K562 (cell line): ENCODE measurements around the gene ZNF549. TPM values are rescaled to one million over a fixed set of nuclear protein-coding genes. Genes with fewer than 3 reads are reported as not detected.
"Not testable (repeated sequence)": the region's sequence is repeated elsewhere in the genome, so short reads cannot be mapped to it uniquely, and the experiment has no call there.

ENCODE experiments used
- ELF4 ChIP-seq: fragments of 450-650 bp; formaldehyde crosslinking; IDR thresholded peaks from 2 replicates; pipeline ENCODE4 v1.4.0; 2022; ENCODE audit warnings: missing genetic modification characterization
- FOS ChIP-seq: IDR thresholded peaks from 3 replicates; pipeline ENCODE4 v1.6.1; 2011; ENCODE audit not compliant: insufficient read length; ENCODE audit errors: extremely low read depth
- GMEB1 ChIP-seq: fragments of 250-450 bp; sonication (Bioruptor Pico); IDR thresholded peaks from 2 replicates; pipeline ENCODE4 v1.4.0; 2020; ENCODE audit warnings: mild to moderate bottlenecking
- HCFC1 ChIP-seq: IDR thresholded peaks from 2 replicates; pipeline ENCODE4 v1.6.1; 2012; ENCODE audit warnings: low read depth, low read length, improper control_type of control experiment
- HDAC2 ChIP-seq: fragments of 450-650 bp; IDR thresholded peaks from 2 replicates; pipeline ENCODE4 v1.6.1; 2016; ENCODE audit warnings: mild to moderate bottlenecking
- NR2C2 ChIP-seq, 2 experiments: fragments of 200-800 bp in 1 of 2; sonication (Bioruptor generic) in 1 of 2; sonication (generic) in 1 of 2; formaldehyde crosslinking in 1 of 2; IDR thresholded peaks; 2 replicates each; pipeline versions ENCODE4 v1.6.1 to v1.8.0; 2016 to 2022; ENCODE audit warnings: mild to moderate bottlenecking in 1 of 2, missing compliant biosample characterization in 1 of 2, missing genetic modification characterization in 1 of 2, missing genetic modification reagents in 1 of 2
- RBM25 ChIP-seq: fragments of 200-400 bp; formaldehyde crosslinking; IDR thresholded peaks from 2 replicates; pipeline ENCODE4 v1.6.1; 2018; ENCODE audit warnings: low read length, low read depth, moderate library complexity; ENCODE audit not compliant: severe bottlenecking
- SIX5 ChIP-seq, 2 experiments: IDR thresholded peaks; 2 replicates each; pipeline ENCODE4 v1.6.1; 2011; ENCODE audit warnings: low read length in 2 of 2, borderline replicate concordance in 1 of 2, low read depth in 1 of 2, mild to moderate bottlenecking in 1 of 2, moderate library complexity in 1 of 2; ENCODE audit not compliant: insufficient read depth in 1 of 2
- SP2 ChIP-seq: IDR thresholded peaks from 2 replicates; pipeline ENCODE4 v1.6.1; 2011; ENCODE audit warnings: mild to moderate bottlenecking, low read depth, low read length, moderate library complexity; ENCODE audit not compliant: poor library complexity, severe bottlenecking; ENCODE audit errors: extremely low read depth
- ZBTB12 ChIP-seq: fragments of 250-450 bp; sonication (Bioruptor Pico); IDR thresholded peaks from 2 replicates; pipeline ENCODE4 v1.4.0; 2020
- ZBTB2 ChIP-seq: fragments of 450-650 bp; IDR thresholded peaks from 2 replicates; pipeline ENCODE4 v1.6.1; 2016; ENCODE audit warnings: antibody characterized with exemption
- polyA plus RNA-seq, 8 experiments: library from polyadenylated mRNA; depleted of rRNA in 4 of 8; stranded (reverse) in 5 of 8; unstranded in 3 of 8; fragments of >200 nt; fragmentation: Nextera tagmentation in 2 of 8; fragmentation: Illumina TruSeq in 1 of 8; extraction: Ambion mirVana in 2 of 8; extraction: Trizol in 1 of 8; gene quantifications; 2 replicates each; pipeline versions ENCODE4 v1.2.1 to v1.2.3, GENCODE V29; 2011 to 2014; ENCODE audit warnings: inconsistent platforms in 1 of 8, missing spikeins in 1 of 8
- total RNA-seq, 7 experiments: library from RNA; depleted of rRNA in 6 of 7; stranded (reverse); fragments of >200 nt in 6 of 7; fragmentation: Illumina TruSeq in 2 of 7; extraction: Trizol in 2 of 7; gene quantifications; 2 replicates each; pipeline versions ENCODE4 v1.2.1 to v1.2.3, GENCODE V29; 2011 to 2021; ENCODE audit warnings: low replicate concordance in 1 of 7
- TF ChIP-seq, protein P1 (sequence below): fragments of 250-450 bp; sonication (Bioruptor Pico); IDR thresholded peaks from 2 replicates; pipeline ENCODE4 v1.4.0; 2020

ZNF549 gene
- total and polyA plus RNA-seq, 9 of the 15 experiments (the other 6 are each of a cell fraction or from before 2014, with no cell fraction given) = 0.03 to 0.68 (median 0.25) TPM

GRCh38 chr19:57487477-57488298 lies 39.5 kb upstream of the ZNF549 start, which contains the start of gene ZNF419 (continued):
- TF ChIP-seq RBM25 (peak; percentile 56), SP2 (peak; percentile 68), ZBTB12 (CRISPR knock-in tag) (peak; percentile 9; the same call in 1 of the 2 replicates), FOS (peak; percentile 62), ELF4 (CRISPR knock-in tag) (0 out of 2 replicates have a peak, but pooled peaks have one; percentile 22), GMEB1 (CRISPR knock-in tag) (peak; percentile 92), HDAC2 (peak; percentile 51; the same call in 1 of the 2 replicates), SIX5 (IDR thresholded peaks at IDR 0.05; ENCODE audit: borderline replicate concordance in 1 of 2, insufficient read depth in 1 of 2, low read depth in 1 of 2, low read length in 2 of 2) (peak; percentile 78 to 79), HCFC1 (peak; percentile 86), NR2C2 (tag; IDR thresholded peaks at IDR 0.05) (peak; percentile 39; the same call in 1 of the 2 replicates), ZBTB2 (peak; percentile 53; the same call in 1 of the 2 replicates)
- TF ChIP-seq, protein P1, sequence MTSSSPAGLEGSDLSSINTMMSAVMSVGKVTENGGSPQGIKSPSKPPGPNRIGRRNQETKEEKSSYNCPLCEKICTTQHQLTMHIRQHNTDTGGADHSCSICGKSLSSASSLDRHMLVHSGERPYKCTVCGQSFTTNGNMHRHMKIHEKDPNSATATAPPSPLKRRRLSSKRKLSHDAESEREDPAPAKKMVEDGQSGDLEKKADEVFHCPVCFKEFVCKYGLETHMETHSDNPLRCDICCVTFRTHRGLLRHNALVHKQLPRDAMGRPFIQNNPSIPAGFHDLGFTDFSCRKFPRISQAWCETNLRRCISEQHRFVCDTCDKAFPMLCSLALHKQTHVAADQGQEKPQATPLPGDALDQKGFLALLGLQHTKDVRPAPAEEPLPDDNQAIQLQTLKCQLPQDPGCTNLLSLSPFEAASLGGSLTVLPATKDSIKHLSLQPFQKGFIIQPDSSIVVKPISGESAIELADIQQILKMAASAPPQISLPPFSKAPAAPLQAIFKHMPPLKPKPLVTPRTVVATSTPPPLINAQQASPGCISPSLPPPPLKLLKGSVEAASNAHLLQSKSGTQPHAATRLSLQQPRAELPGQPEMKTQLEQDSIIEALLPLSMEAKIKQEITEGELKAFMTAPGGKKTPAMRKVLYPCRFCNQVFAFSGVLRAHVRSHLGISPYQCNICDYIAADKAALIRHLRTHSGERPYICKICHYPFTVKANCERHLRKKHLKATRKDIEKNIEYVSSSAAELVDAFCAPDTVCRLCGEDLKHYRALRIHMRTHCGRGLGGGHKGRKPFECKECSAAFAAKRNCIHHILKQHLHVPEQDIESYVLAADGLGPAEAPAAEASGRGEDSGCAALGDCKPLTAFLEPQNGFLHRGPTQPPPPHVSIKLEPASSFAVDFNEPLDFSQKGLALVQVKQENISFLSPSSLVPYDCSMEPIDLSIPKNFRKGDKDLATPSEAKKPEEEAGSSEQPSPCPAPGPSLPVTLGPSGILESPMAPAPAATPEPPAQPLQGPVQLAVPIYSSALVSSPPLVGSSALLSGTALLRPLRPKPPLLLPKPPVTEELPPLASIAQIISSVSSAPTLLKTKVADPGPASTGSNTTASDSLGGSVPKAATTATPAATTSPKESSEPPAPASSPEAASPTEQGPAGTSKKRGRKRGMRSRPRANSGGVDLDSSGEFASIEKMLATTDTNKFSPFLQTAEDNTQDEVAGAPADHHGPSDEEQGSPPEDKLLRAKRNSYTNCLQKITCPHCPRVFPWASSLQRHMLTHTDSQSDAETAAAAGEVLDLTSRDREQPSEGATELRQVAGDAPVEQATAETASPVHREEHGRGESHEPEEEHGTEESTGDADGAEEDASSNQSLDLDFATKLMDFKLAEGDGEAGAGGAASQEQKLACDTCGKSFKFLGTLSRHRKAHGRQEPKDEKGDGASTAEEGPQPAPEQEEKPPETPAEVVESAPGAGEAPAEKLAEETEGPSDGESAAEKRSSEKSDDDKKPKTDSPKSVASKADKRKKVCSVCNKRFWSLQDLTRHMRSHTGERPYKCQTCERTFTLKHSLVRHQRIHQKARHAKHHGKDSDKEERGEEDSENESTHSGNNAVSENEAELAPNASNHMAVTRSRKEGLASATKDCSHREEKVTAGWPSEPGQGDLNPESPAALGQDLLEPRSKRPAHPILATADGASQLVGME = peak; percentile 79; the same call in 1 of the 2 replicates
- not testable (repeated sequence) for TF ChIP-seq NR2C2 (CRISPR knock-in tag; IDR thresholded peaks at IDR 0.05)
